HG02588 (cell line): ENCODE data around the gene ARHGEF37.

Experiments used
- ATAC-seq: cut with Tn5 transposase; IDR thresholded peaks from one replicate; pipeline ENCODE4 v1.9.1; 2021; ENCODE audit warnings: mild to moderate bottlenecking, moderate library complexity; ENCODE audit not compliant: unreplicated experiment

ARHGEF37 gene

GRCh38 chr5:149598966-149599365 lies 17.7 kb downstream of the ARHGEF37 start:
- ATAC-seq = no peak

GRCh38 chr5:149599375-149599774 lies 18.1 kb downstream of the ARHGEF37 start:
- no peak for ATAC-seq

GRCh38 chr5:149600932-149601331 lies 19.6 kb downstream of the ARHGEF37 start:
- ATAC-seq = no peak

GRCh38 chr5:149603210-149603609 lies 21.9 kb downstream of the ARHGEF37 start:
- no peak for ATAC-seq

GRCh38 chr5:149603920-149604319 lies 22.6 kb downstream of the ARHGEF37 start:
- ATAC-seq = no peak

- ATAC-seq = no peak
Measured at GRCh38 chr5:149604321-149604720, 23.0 kb downstream of the ARHGEF37 start.

- ATAC-seq = no peak
Measured at GRCh38 chr5:149605354-149605997, 24.2 kb downstream of the ARHGEF37 start.

- ATAC-seq = peak; percentile 84
Measured at GRCh38 chr5:149605998-149606724, 24.9 kb downstream of the ARHGEF37 start.

GRCh38 chr5:149608936-149609545 lies 27.7 kb downstream of the ARHGEF37 start:
- ATAC-seq = no peak

GRCh38 chr5:149609640-149610219 lies 28.4 kb downstream of the ARHGEF37 start:
- no peak for ATAC-seq

GRCh38 chr5:149610589-149611255 lies 29.4 kb downstream of the ARHGEF37 start:
- no peak for ATAC-seq

- ATAC-seq = no peak
Measured at GRCh38 chr5:149611326-149611725, 30.0 kb downstream of the ARHGEF37 start.

GRCh38 chr5:149614034-149614907 lies 33.0 kb downstream of the ARHGEF37 start:
- ATAC-seq = no peak

GRCh38 chr5:149615976-149616375 lies 34.7 kb downstream of the ARHGEF37 start:
- ATAC-seq = no peak

GRCh38 chr5:149616727-149617285 lies 35.5 kb downstream of the ARHGEF37 start:
- peak; percentile 66 for ATAC-seq

GRCh38 chr5:149617760-149618306 lies 36.5 kb downstream of the ARHGEF37 start:
- no peak for ATAC-seq

- ATAC-seq = peak; percentile 39
Measured at GRCh38 chr5:149618581-149619248, 37.4 kb downstream of the ARHGEF37 start.

- no peak for ATAC-seq
Measured at GRCh38 chr5:149621415-149622098, 40.3 kb downstream of the ARHGEF37 start.
